ENCODE results near the gene CTRB2.
"Not testable (repeated sequence)": the region's sequence is repeated elsewhere in the genome, so short reads cannot be mapped to it uniquely, and the experiment has no call there.

Gene CTRB2

GRCh38 chr16:75242436-75243078 lies 35.6 kb upstream of the CTRB2 start:
- FAIRE-seq; DNase-seq (ENCODE audit: low spot score): not testable (repeated sequence)

GRCh38 chr16:75241955-75242354 lies 35.0 kb upstream of the CTRB2 start:
- FAIRE-seq: no peak
- no peak for DNase-seq (ENCODE audit: low spot score)

GRCh38 chr16:75241412-75241811 lies 34.5 kb upstream of the CTRB2 start:
- FAIRE-seq (no peak), DNase-seq (ENCODE audit: low spot score) (no peak)

DNA sequence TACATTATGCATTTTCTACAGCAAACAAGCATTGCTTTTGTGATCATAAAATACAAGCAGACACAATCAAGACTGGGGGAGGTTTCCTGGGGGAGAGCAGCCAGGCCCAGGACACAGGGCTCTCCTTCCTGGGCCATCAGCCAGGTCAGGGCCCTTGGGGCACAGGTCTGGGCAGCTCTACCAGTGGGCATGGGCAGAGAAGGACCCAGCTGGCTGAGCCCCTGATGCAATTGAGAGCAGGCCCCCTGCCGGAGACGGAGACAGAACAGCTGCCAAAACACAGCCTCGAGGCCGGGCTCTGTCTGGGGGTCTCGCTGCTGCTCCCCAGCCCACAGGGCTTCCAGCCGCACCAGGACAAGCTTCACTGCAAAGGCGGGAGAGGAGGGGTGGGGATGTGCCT lies 33.7 kb upstream of the CTRB2 start:
- DNase-seq (ENCODE audit: low spot score); FAIRE-seq: not testable (repeated sequence)

DNA sequence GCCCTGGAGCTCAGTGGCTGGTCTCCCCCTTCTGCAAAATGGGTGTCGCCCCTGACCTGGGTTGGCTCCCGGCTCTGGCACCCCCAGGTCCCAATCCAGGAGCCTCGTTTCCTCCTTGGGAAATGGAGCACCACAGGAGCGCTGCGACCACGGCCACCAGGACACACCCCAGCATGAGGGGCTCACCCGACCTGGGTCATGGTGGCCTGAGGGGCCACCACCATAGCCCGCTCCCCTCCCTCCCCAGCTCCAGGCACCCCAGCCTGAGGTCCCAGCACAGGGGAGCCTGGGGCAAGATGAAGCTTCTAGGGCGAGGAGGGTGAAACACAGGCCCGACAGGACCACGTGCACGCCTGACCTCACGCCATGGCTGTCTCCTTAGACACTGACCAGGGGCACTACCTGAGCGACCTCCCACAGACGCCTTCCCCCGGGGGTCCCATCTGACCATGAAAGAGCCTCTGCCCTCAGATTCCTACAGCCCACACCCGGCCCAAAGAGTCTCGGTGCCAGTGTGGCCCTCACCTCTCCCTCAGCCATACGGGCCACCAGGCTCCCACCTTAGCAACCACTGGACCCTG lies 32.7 kb upstream of the CTRB2 start:
- no peak for DNase-seq (ENCODE audit: low spot score)
- FAIRE-seq: no peak

DNA sequence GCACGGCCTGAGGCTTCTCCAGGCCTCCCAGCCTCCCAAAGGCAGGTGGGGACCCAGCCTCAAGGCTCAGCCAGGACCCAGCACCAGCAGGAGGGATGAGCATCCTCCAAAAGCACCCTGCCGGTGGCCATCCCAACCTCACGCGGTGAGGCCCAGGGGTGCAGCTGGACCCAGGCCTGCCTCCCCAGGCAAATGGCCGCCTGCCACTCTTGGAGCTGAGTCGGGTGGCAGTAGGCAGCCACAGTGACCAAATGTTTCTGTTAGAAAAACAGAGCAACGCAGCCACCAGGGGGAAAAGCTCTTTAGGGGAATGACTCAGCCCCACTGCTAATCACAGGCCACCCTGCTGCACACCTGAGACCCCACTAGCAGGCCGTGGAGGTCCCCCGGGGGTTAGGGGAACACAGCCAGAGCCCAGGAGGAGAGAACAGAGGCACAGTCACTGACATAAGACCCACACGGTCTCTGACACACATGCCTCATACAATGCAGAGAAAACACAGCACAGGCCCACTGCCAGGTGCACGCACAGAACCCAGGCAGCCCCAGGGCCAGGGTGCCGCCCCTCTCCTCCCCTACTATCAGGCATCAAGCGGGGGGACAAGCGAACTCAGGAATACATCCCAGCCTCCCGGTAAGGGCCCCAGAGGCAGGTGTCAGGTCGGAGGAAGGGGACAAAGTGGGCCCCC lies 32.0 kb upstream of the CTRB2 start:
- DNase-seq (ENCODE audit: low spot score) (no peak), FAIRE-seq (no peak)

GRCh38 chr16:75238132-75238852 lies 31.3 kb upstream of the CTRB2 start:
- FAIRE-seq: no peak
- no peak for DNase-seq (ENCODE audit: low spot score)

GRCh38 chr16:75237398-75238131 lies 30.6 kb upstream of the CTRB2 start:
- no peak for FAIRE-seq
- no peak for DNase-seq (ENCODE audit: low spot score)

GRCh38 chr16:75236736-75237397 lies 29.9 kb upstream of the CTRB2 start:
- FAIRE-seq (no peak), DNase-seq (ENCODE audit: low spot score) (no peak)

DNA sequence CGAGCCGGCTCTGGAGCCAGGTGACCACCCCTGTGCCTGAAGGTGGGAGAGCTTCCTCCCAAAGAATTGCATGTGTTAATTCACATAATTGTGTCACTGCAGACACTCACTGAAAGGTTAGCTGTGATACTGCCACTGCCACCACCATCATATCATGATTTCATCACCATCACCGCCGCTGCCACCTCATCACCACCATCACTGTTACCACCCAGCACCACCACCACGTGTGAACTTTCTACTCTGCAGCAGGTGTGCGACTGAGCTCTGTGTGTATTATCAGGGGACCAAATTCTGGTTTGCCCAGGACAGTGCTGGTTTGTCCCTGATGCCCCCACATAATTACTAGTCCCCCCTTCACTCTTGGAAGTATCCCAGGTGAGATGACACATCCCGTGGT lies 29.3 kb upstream of the CTRB2 start:
- FAIRE-seq (no peak), DNase-seq (ENCODE audit: low spot score) (no peak)

DNA sequence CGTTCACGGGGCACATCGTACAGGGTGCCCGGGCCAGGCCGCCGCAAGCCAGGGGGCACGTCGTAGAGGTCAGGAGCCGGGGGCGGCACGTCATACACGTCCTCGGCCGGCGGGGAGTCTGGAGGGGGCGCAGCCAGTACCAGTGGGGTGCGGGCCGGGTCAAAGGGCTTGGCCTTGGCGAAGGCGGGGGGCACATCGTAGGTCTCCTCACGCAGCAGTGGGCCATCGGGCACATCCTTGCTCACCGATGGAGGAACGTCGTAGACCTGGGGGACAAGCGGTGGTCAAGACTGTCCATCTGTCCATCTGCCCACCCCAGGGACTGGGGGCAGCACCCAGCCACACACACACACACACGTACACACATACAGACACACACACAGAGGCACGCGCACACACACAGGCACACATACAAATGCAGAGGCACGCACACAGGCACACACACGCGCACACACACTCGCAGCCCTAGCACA lies 28.8 kb upstream of the CTRB2 start:
- FAIRE-seq (no peak), DNase-seq (ENCODE audit: low spot score) (no peak)

DNA sequence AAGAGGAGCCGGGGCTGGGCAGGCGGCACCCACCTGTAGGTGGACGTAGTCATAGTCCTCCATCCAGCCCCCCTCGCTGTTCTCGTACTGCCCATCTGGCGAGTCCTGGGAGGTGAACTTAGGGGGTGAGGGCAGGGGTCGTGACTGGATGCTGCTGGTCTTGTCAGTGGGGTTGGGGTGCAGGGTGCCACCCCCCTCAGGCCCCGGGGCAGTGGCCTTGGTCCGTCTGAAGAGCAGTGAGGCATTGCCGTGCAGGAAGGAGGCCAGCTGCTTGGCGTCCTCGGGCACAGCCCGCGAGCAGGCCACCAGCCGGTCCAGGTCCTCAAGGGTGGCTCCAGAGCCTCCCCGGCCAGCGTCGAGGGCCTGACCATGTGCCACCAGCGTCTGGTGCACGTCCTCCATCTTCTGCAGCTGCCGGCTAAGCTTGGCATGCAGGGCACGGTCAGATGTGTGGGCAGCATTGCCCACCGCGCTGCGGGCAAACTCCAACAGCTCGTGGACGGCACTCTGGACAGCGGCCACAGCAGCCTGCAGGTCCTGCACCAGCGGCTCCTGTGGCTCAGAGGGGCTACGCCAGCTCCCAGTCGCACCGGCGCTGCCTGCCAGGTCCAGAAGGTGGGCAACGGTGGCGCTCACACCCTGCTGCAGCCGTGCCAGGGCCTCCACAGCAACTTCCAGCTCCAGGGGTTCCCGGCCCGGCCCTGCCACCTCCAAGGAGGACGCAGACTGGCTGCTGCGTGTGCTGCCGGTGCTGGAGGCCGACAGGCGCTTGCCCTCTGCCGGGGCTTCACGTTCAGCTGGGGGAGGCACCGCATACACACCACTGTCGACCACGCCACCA lies 28.1 kb upstream of the CTRB2 start:
- FAIRE-seq (no peak), DNase-seq (ENCODE audit: low spot score) (no peak)

DNA sequence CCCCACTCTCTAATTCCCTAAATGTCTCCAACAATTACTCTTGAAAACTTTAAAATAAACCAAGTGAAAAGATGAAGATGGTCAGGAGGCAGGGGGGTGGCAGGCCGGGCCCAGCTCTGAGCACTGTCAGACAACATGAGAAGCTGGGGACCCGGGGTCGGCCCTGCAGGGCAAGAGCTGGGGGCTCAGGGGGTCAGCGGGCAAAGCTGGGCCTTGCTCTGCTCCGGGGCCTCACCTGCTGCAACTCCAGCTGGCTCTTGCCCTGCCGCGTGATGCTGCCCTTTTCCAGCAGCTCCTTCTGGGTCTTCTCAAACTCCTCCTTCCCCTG lies 26.6 kb upstream of the CTRB2 start:
- DNase-seq (ENCODE audit: low spot score) (no peak), FAIRE-seq (no peak)

DNA sequence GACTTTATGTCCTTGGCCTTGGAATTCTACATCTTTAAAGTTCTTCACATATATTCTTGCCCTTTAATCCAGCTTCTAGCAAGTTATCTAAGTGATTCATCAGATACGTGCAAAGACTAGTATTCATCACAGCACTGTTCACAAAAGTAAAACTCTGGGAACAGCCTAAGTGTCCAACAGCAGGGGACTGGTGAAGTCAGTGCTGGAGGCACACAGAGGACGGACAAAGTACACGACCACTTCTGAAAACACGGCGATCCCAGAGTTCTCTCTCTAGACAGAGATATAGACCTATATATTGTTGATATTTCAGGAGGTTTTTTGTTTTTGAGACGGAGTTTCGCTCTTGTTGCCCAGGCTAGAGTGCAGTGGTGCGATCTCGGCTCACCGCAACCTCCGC lies 24.6 kb upstream of the CTRB2 start:
- DNase-seq (ENCODE audit: low spot score): no peak
- FAIRE-seq: no peak

- no peak for DNase-seq (ENCODE audit: low spot score)
- no peak for FAIRE-seq
Measured at GRCh38 chr16:75230471-75231110, 23.6 kb upstream of the CTRB2 start.

DNA sequence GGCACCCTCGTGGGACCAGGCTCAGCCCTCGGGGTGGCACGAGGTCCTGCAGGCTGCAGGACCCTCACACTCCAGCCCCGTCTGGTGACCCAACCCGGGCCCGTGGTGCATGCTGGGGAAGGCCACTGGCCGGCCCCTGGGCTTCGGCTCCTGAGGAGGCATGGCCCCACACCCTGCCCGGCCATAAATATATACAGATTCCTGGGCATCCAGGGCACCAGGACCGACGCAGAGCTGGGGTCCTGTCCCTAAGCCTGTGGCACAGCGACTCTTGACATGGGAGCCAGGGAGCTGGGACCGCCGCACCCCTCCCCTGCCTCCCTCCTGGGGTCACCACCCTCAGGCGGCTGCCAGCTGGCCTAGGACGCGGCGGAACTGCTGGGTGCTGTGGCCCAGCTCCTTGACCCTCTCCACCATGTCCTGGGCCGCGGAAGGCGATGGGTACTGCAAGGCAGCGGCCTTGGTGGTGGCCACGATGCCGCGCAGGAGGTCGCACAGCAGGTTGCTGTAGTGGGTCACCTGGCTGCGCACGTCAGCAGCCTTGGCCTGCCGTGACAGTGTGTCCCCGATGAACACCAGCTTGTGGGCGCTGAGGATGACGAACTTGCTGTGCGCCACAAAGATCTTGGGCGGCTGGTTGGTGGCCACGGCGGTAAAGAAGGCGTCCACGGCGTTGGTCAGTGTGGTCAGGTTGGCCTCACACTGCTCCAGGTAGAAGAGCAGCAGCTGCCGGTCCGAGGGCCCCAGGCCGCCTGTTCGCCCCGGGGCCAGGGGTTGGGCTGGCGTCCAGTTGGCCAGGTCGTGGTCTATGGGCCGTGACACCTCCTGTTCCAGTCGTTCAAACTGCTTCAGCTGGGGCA lies 22.4 kb upstream of the CTRB2 start:
- DNase-seq (ENCODE audit: low spot score): no peak
- no peak for FAIRE-seq

DNA sequence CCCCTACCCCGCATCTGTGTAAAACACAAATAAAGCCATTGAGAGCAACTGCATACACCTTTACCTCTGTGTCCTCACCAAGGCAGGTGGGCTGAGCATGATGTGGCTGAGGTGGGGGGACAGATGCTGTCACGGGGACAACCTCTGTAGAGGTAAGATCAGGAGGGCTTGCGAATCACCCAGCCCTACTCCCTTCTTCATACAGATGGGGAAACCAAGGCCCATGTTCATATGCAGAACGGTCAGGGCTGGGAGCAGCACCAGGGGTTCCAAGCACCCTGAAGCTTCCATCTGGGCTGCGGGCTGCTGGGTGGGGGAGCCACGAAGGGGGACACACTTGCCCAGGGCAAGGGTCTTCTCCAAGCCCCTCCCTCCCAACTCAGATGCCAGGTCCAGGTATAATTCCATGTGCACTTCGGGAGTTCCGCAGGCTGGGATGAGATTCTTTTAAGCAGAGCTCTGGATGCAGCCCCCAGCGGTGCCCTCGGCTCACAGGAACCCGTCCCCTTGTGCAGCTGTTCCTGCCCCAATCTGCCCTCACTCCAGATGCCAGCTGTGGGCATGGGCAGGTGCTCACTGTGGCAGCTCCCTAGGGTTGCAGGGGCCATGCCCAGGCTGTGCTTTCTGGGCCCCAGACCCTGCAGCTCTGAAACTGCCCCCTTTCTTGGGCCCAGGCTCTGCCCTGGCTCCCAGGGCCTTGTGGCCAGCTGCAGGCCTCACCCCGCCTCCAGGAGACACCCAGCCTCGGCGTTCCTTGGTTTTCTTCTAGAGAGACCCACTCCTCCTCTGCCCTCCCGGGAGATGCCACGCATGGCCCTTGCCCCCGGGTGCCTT lies 21.4 kb upstream of the CTRB2 start:
- FAIRE-seq (no peak), DNase-seq (ENCODE audit: low spot score) (no peak)

All from RCC 7860 (cell line).